Lower leg skin (tissue), 3 donors: ENCODE results near the gene AMOTL1.

Experiments used
- POLR2A ChIP-seq, 2 donors: fragments of 450-650 bp; IDR thresholded peaks; one replicate each; pipeline ENCODE4 v1.6.1; 2016 to 2017; ENCODE audit warnings: antibody characterized with exemption in 2 of 2, mild to moderate bottlenecking in 1 of 2, moderate library complexity in 1 of 2
- TF ChIP-seq, protein P1 (sequence below), 3 donors: fragments of 450-650 bp; IDR thresholded peaks; one replicate each; pipeline ENCODE4 v1.5.1; 2016; ENCODE audit warnings: antibody characterized with exemption in 3 of 3, mild to moderate bottlenecking in 3 of 3, moderate library complexity in 2 of 3

GRCh38 chr11:94795476-94796189 lies 27.5 kb downstream of the AMOTL1 start:
- TF ChIP-seq, protein P1, sequence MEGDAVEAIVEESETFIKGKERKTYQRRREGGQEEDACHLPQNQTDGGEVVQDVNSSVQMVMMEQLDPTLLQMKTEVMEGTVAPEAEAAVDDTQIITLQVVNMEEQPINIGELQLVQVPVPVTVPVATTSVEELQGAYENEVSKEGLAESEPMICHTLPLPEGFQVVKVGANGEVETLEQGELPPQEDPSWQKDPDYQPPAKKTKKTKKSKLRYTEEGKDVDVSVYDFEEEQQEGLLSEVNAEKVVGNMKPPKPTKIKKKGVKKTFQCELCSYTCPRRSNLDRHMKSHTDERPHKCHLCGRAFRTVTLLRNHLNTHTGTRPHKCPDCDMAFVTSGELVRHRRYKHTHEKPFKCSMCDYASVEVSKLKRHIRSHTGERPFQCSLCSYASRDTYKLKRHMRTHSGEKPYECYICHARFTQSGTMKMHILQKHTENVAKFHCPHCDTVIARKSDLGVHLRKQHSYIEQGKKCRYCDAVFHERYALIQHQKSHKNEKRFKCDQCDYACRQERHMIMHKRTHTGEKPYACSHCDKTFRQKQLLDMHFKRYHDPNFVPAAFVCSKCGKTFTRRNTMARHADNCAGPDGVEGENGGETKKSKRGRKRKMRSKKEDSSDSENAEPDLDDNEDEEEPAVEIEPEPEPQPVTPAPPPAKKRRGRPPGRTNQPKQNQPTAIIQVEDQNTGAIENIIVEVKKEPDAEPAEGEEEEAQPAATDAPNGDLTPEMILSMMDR (IDR thresholded peaks at IDR 0.05): no peak
- TF ChIP-seq POLR2A (IDR thresholded peaks at IDR 0.05): no peak
